Measurements from ENCODE around the gene RASA2. TPM values are rescaled to one million over a fixed set of nuclear protein-coding genes. Genes with fewer than 3 reads are reported as not detected.
"Not testable (repeated sequence)": the region's sequence is repeated elsewhere in the genome, so short reads cannot be mapped to it uniquely, and the experiment has no call there.

RASA2 gene
- total and polyA plus RNA-seq, 9 of the 15 experiments (the other 6 are each of a cell fraction or from before 2014, with no cell fraction given), result 2.0 to 12.8 (median 9.5) TPM

GRCh38 chr3:141628334-141628733 lies 141.5 kb downstream of the RASA2 start:
- H3K36me3 ChIP-seq (ENCODE audit: control insufficient read depth, insufficient read depth, low read length); ATAC-seq; BruUV-seq (replicated peaks); H3K79me2 ChIP-seq (ENCODE audit: control insufficient read depth, insufficient read depth, low read length); in situ Hi-C loops (cut with MboI); H3K27ac ChIP-seq (ENCODE audit: extremely low read depth, low read depth, low read length); H3K27me3 ChIP-seq (ENCODE audit: control insufficient read depth in 2 of 2, insufficient read depth in 2 of 2, low read length in 2 of 2); H2AFZ ChIP-seq (ENCODE audit: low read depth, low read length); H3K4me3 ChIP-seq; H3K9me1 ChIP-seq (ENCODE audit: control insufficient read depth, insufficient read depth, low read length); intact Hi-C loops (cut with micrococcal nuclease); H3K9ac ChIP-seq (ENCODE audit: insufficient read depth in 1 of 2, low read depth in 2 of 2, low read length in 2 of 2); H3K9me3 ChIP-seq (replicated peaks; ENCODE audit: control insufficient read depth, insufficient read depth, low read depth, low read length); FAIRE-seq; H3K4me2 ChIP-seq (ENCODE audit: insufficient read depth, low read length); DNase-seq (ENCODE audit: extremely low read depth in 1 of 4, low spot score in 3 of 4); H4K20me1 ChIP-seq (replicated peaks; ENCODE audit: control insufficient read depth, insufficient read depth, low read length): not testable (repeated sequence)
- ChIA-PET POLR2A (interaction anchor here (0.9 kb wide), 1 partner anchor 104 kb away, joined by 3 read pairs; no protein-coding TSS in a partner anchor), CTCF (ENCODE audit: low intra/inter-chr PET ratio) (interaction anchor here (0.6 kb wide), 1 partner anchor 992 kb away, joined by 3 read pairs; no protein-coding TSS in a partner anchor)
- peak; percentile 25 for TF ChIP-seq RBM25 (IDR thresholded peaks at IDR 0.05; ENCODE audit: low read depth, low read length, severe bottlenecking)
- TF ChIP-seq ZNF316 (IDR thresholded peaks at IDR 0.05), result peak; percentile 36; the same call in 1 of the 2 replicates
- peak; percentile 74 for TF ChIP-seq NFYB (IDR thresholded peaks at IDR 0.05; ENCODE audit: extremely low read depth, insufficient read length)
- peaks cover 6 to 11% of the 10 kb centered on the region in 2 experiments for H3K4me1 ChIP-seq (replicated peaks in 1 of 2; ENCODE audit: control insufficient read depth in 2 of 2, insufficient read depth in 2 of 2, low read length in 2 of 2)
- 29% methylated on average over 6 of the region's 6 CpGs for WGBS (ENCODE audit: insufficient coverage, low coverage, missing lambda C conversion rate)

DNA sequence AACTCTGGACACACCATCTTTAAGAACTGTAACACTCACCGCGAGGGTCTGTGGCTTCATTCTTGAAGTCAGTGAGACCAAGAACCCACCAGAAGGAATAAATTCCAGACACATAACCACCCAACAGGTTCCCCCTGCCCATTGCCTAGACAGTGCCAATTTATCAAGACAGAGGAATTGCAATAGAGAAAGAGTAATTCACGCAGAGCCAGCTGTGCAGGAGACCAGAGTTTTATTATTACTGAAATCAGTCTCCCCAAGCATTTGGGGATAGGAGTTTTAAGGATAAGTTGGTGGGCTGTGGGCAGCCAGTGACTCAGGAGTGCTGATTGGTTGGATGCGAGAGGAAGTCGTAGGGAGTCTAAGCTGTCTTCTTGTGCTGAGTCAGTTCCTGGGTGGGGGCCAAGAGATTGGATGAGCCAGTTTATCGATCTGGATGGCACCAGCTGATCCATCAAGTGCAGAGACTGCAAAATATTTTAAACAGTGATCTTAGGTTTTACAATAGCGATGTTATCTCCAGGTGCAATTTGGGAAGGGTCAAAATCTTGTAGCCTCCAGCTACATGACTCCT lies 142.1 kb downstream of the RASA2 start:
- H3K4me2 ChIP-seq (ENCODE audit: insufficient read depth, low read length); in situ Hi-C loops (cut with MboI); H3K9me1 ChIP-seq (ENCODE audit: control insufficient read depth, insufficient read depth, low read length); ATAC-seq; H3K27ac ChIP-seq (ENCODE audit: extremely low read depth, low read depth, low read length); H3K27me3 ChIP-seq (ENCODE audit: control insufficient read depth in 2 of 2, insufficient read depth in 2 of 2, low read length in 2 of 2); H3K9me3 ChIP-seq (replicated peaks; ENCODE audit: control insufficient read depth, insufficient read depth, low read depth, low read length); BruUV-seq (replicated peaks); H3K4me3 ChIP-seq; H3K36me3 ChIP-seq (ENCODE audit: control insufficient read depth, insufficient read depth, low read length); H3K9ac ChIP-seq (ENCODE audit: insufficient read depth in 1 of 2, low read depth in 2 of 2, low read length in 2 of 2); H3K79me2 ChIP-seq (ENCODE audit: control insufficient read depth, insufficient read depth, low read length); intact Hi-C loops (cut with micrococcal nuclease); H2AFZ ChIP-seq (ENCODE audit: low read depth, low read length); H4K20me1 ChIP-seq (replicated peaks; ENCODE audit: control insufficient read depth, insufficient read depth, low read length): not testable (repeated sequence)
- FAIRE-seq (peak; percentile 35), DNase-seq (ENCODE audit: extremely low read depth in 1 of 4, low spot score in 3 of 4) (peak in 1 of 4 experiments; percentile 43)
- peaks cover 6 to 11% of the 10 kb centered on the region in 2 experiments for H3K4me1 ChIP-seq (replicated peaks in 1 of 2; ENCODE audit: control insufficient read depth in 2 of 2, insufficient read depth in 2 of 2, low read length in 2 of 2)
- CTCF ChIA-PET (ENCODE audit: low intra/inter-chr PET ratio), result interaction anchor here (0.6 kb wide), 1 partner anchor 992 kb away, joined by 3 read pairs; no protein-coding TSS in a partner anchor
- TF ChIP-seq DACH1 (IDR thresholded peaks at IDR 0.05; ENCODE audit: partially characterized antibody) (peak; percentile 24), CBX5 (IDR thresholded peaks at IDR 0.05; ENCODE audit: borderline replicate concordance, low read depth) (0 out of 2 replicates have a peak, but pooled peaks have one; percentile 73), ZNF280A (IDR thresholded peaks at IDR 0.05; ENCODE audit: low read depth, partially characterized antibody) (peak; percentile 81), ZNF316 (IDR thresholded peaks at IDR 0.05) (peak; percentile 63), NFE2 (IDR thresholded peaks at IDR 0.05; ENCODE audit: low read depth) (peak; percentile 39; the same call in 1 of the 2 replicates), NFIC (IDR thresholded peaks at IDR 0.05) (peak; percentile 68), MAFG (tag; conservative IDR thresholded peaks at IDR 0.05) (0 out of 2 replicates have a peak, but pooled peaks have one; percentile 27)
- POLR2A ChIA-PET, result interaction anchor here (0.7 kb wide), 1 partner anchor 143 kb away, joined by 3 read pairs; no protein-coding TSS in a partner anchor
- 60% methylated on average over 7 of the region's 7 CpGs for WGBS (ENCODE audit: insufficient coverage, low coverage, missing lambda C conversion rate)

Measured in K562 (cell line).